OCI-LY7 (cell line): ENCODE data around the gene SNU13. TPM values are rescaled to one million over a fixed set of nuclear protein-coding genes. Genes with fewer than 3 reads are reported as not detected.

Source experiments
- BruUV-seq: library from RNA; stranded (reverse); fragments of 400-500 nt; replicated peaks from 2 replicates; lab custom pipeline; 2021; lab: Mats Ljungman, UMichigan
- CTCF ChIA-PET: fragments of 300-600 bp; sonication (Branson Sonifier 250); formaldehyde crosslinking; loops from one replicate; lab custom pipeline; 2022; ENCODE audit warnings: antibody characterized with exemption; ENCODE audit not compliant: unreplicated experiment; lab: Charles Lee
- POLR2A ChIA-PET: fragments of 300-600 bp; sonication (Branson Sonifier 250); formaldehyde crosslinking; loops from one replicate; lab custom pipeline; 2022; ENCODE audit warnings: antibody characterized with exemption; lab: Charles Lee
- DNase-seq: peaks from one replicate; pipeline ENCODE4 v3.0.0-alpha.2; 2015; ENCODE audit warnings: low spot score
- H2AFZ ChIP-seq: fragments of 200-600 bp; sonication (generic), shearing (Covaris generic); 2 replicates; pipeline ENCODE4 v1.6.1; 2014; ENCODE audit warnings: mild to moderate bottlenecking, antibody characterized with exemption, low read length, moderate library complexity
- H3K27ac ChIP-seq: fragments of 200-600 bp; sonication (generic); 2 replicates; pipeline ENCODE4 v1.5.1; 2014; ENCODE audit warnings: mixed run types, low read depth, mild to moderate bottlenecking, moderate library complexity, low read length, inconsistent platforms; ENCODE audit not compliant: poor library complexity, severe bottlenecking
- H3K36me3 ChIP-seq: fragments of 200-600 bp; sonication (generic); 2 replicates; pipeline ENCODE4 v1.6.1; 2014; ENCODE audit warnings: mild to moderate bottlenecking, antibody characterized with exemption, low read length, moderate library complexity, mixed read lengths; ENCODE audit not compliant: insufficient read depth
- H3K4me1 ChIP-seq: fragments of 200-600 bp; sonication (generic); 2 replicates; pipeline ENCODE4 v1.5.1; 2014; ENCODE audit warnings: mild to moderate bottlenecking, low read length; ENCODE audit not compliant: insufficient read depth, poor library complexity, severe bottlenecking
- H3K4me2 ChIP-seq: fragments of 200-600 bp; sonication (generic); 2 replicates; pipeline ENCODE4 v1.6.1; 2014; ENCODE audit warnings: mild to moderate bottlenecking, low read length
- H3K4me3 ChIP-seq: fragments of 200-600 bp; sonication (generic); 2 replicates; pipeline ENCODE4 v1.5.1; 2014; ENCODE audit warnings: mild to moderate bottlenecking, low read depth, low read length; ENCODE audit not compliant: poor library complexity, severe bottlenecking
- H3K79me2 ChIP-seq: fragments of 200-600 bp; sonication (generic); 2 replicates; pipeline ENCODE4 v1.6.1; 2016; ENCODE audit warnings: low read depth, mild to moderate bottlenecking, low read length, moderate library complexity, mixed read lengths; ENCODE audit not compliant: insufficient read depth
- H3K9me2 ChIP-seq: fragments of 200-600 bp; sonication (generic); 2 replicates; pipeline ENCODE4 v1.6.1; 2016; ENCODE audit warnings: mild to moderate bottlenecking, low read length, mixed read lengths; ENCODE audit not compliant: insufficient read depth
- H3K9me3 ChIP-seq: fragments of 200-600 bp; sonication (generic); 2 replicates; pipeline ENCODE4 v1.6.1; 2014; ENCODE audit warnings: mild to moderate bottlenecking, mixed run types, low read length, mixed read lengths
- H4K20me1 ChIP-seq: fragments of 200-600 bp; sonication (generic); 2 replicates; pipeline ENCODE4 v1.6.1; 2014; ENCODE audit warnings: mild to moderate bottlenecking, antibody characterized with exemption, low read length, moderate library complexity, mixed read lengths; ENCODE audit not compliant: insufficient read depth
- EZH2phosphoT487 ChIP-seq: fragments of 200-600 bp; sonication (generic); IDR thresholded peaks from 2 replicates; pipeline ENCODE4 v1.6.1; 2018; ENCODE audit warnings: low read depth, borderline replicate concordance, mild to moderate bottlenecking, mixed run types, antibody characterized with exemption, low read length, moderate library complexity, mixed read lengths
- intact Hi-C: fragments of 100-400 bp; cut with micrococcal nuclease; formaldehyde crosslinking; loops from one replicate; pipeline ENCODE4 v1.10.0; 2022; ENCODE audit not compliant: unreplicated experiment
- total RNA-seq, 2 experiments: library from RNA; depleted of rRNA in 1 of 2; stranded (reverse); fragments of >200 nt in 1 of 2; shearing (Covaris generic) in 1 of 2; gene quantifications; 2 replicates each; pipeline ENCODE4 v1.2.3, GENCODE V29; 2014 to 2022
- TF ChIP-seq, protein P1 (sequence below): fragments of 200-600 bp; sonication (generic); conservative IDR thresholded peaks from 2 replicates; pipeline ENCODE4 v1.5.1; 2014; ENCODE audit warnings: mild to moderate bottlenecking, antibody characterized with exemption, low read length, moderate library complexity, mixed read lengths

SNU13 gene
- total RNA-seq, 2 experiments from 2014 or later: 199 to 246 TPM

DNA sequence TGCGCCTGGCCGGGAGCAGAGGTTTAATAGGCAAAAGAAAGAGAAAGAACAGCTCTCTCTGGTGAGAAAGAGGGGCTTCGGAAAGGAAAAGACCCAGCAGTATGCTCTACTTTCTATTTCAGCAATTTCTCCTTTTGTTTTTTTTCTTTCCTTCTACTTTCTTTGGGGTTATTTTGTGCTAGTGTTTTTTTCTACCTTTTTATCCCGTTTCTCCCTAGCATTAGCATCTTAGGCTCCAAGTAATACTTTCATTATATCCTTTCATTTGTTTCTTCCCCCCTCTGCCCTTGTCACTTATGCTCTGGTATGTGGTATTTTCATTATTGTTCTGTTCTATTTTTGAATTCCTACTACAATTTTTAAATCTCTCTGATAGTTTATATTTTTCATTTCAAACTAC is 4.5 kb downstream of the SNU13 start:
- Histone ChIP-seq H3K9me3 (no peaks in the 10 kb centered on the region), H4K20me1 (peaks cover 19% of the 10 kb centered on the region), H3K27ac (no peak overlapping the region), H3K4me3 (no peak overlapping the region), H2AFZ (no peak overlapping the region), H3K79me2 (peaks cover 94% of the 10 kb centered on the region), H3K9me2 (no peaks in the 10 kb centered on the region), H3K4me2 (no peak overlapping the region; the same call in 1 of the 2 replicates), H3K36me3 (peaks cover 48% of the 10 kb centered on the region), H3K4me1 (peaks cover 34% of the 10 kb centered on the region)
- no peak for DNase-seq
- POLR2A ChIA-PET: interaction anchor here (0.6 kb wide), 1 partner anchor 267 kb away, joined by 3 read pairs; no protein-coding TSS in a partner anchor
- intact Hi-C loops: no loop called here
- TF ChIP-seq, protein P1, sequence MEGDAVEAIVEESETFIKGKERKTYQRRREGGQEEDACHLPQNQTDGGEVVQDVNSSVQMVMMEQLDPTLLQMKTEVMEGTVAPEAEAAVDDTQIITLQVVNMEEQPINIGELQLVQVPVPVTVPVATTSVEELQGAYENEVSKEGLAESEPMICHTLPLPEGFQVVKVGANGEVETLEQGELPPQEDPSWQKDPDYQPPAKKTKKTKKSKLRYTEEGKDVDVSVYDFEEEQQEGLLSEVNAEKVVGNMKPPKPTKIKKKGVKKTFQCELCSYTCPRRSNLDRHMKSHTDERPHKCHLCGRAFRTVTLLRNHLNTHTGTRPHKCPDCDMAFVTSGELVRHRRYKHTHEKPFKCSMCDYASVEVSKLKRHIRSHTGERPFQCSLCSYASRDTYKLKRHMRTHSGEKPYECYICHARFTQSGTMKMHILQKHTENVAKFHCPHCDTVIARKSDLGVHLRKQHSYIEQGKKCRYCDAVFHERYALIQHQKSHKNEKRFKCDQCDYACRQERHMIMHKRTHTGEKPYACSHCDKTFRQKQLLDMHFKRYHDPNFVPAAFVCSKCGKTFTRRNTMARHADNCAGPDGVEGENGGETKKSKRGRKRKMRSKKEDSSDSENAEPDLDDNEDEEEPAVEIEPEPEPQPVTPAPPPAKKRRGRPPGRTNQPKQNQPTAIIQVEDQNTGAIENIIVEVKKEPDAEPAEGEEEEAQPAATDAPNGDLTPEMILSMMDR: no peak
- no peak for TF ChIP-seq EZH2phosphoT487
- CTCF ChIA-PET: interaction anchor here (0.6 kb wide), 1 partner anchor 9 kb away, joined by 3 read pairs; no protein-coding TSS in a partner anchor
- no TSS peak for BruUV-seq

DNA sequence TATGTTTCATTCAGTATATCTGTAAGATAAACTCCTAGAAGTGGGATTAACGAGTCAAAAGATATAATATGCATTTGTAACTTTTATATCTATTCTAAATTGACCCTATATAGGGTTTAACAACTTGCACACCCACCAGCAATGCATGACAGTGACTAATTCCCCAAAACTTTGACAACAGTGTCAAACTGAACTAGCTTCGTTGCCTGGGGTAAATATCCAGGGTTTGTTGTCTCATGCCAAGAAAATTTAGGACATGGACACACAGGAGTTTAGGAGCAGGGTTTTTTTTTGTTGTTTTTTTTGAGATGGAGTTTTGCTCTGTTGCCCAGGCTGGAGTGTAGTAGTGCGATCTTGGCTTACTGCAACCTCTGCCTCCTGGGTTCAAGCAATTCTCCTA is 5.1 kb downstream of the SNU13 start:
- no TSS peak for BruUV-seq
- peak overlapping the region; percentile 74 for H3K4me3 ChIP-seq
- no peak overlapping the region for H2AFZ ChIP-seq
- DNase-seq: no peak
- peak overlapping the region; percentile 63 for H3K4me2 ChIP-seq
- ChIA-PET POLR2A (no interaction called here), CTCF (interaction anchor here (0.6 kb wide), 1 partner anchor 8 kb away, joined by 3 read pairs; no protein-coding TSS in a partner anchor)
- peak overlapping the region; percentile 75 for H3K27ac ChIP-seq
- H3K9me2 ChIP-seq: no peaks in the 10 kb centered on the region
- no peaks in the 10 kb centered on the region for H3K9me3 ChIP-seq
- peaks cover 31% of the 10 kb centered on the region for H3K4me1 ChIP-seq
- peaks cover 100% of the 10 kb centered on the region for H3K79me2 ChIP-seq
- TF ChIP-seq, protein P1: no peak
- TF ChIP-seq EZH2phosphoT487: no peak
- peaks cover 53% of the 10 kb centered on the region for H3K36me3 ChIP-seq
- intact Hi-C loops: no loop called here
- peaks cover 21% of the 10 kb centered on the region for H4K20me1 ChIP-seq

DNA sequence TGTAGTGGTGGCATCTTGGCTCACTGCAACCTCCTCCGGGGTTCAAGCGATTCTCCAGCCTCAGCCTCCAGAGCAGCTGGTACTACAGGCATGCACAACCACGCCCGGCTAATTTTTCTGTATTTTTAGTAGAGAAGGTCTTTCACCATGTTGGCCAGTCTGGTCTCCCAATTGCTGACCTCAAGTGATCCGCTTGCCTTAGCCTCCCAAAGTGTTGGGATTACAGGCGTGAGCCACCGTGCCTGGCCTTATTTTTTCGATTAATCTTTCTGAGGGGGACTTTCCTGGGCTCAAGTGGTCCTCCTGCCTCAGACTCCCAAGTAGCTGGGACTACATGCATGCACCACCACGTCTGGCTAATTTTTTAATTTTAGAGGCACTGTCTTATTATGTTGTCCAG is 5.6 kb downstream of the SNU13 start:
- no peaks in the 10 kb centered on the region for H3K9me3 ChIP-seq
- no peak for DNase-seq
- H3K4me2 ChIP-seq: peak overlapping the region; percentile 63
- intact Hi-C loops: no loop called here
- ChIA-PET CTCF (no interaction called here), POLR2A (no interaction called here)
- peak overlapping the region; percentile 75 for H3K27ac ChIP-seq
- peaks cover 59% of the 10 kb centered on the region for H3K36me3 ChIP-seq
- TF ChIP-seq, protein P1: no peak
- TF ChIP-seq EZH2phosphoT487: no peak
- H3K4me1 ChIP-seq: peaks cover 31% of the 10 kb centered on the region
- peaks cover 25% of the 10 kb centered on the region for H4K20me1 ChIP-seq
- no peaks in the 10 kb centered on the region for H3K9me2 ChIP-seq
- H3K4me3 ChIP-seq: peak overlapping the region; percentile 74
- no peak overlapping the region for H2AFZ ChIP-seq
- H3K79me2 ChIP-seq: peaks cover 100% of the 10 kb centered on the region
- no TSS peak for BruUV-seq
